Naive thymus-derived CD4-positive, alpha-beta T cell (primary cell): Measurements from ENCODE around the gene NECAB3. TPM values are rescaled to one million over a fixed set of nuclear protein-coding genes. Genes with fewer than 3 reads are reported as not detected.

Source experiments
- ATAC-seq: fragments of 150-1000 bp; cut with Tn5 transposase; 2 replicates; pipeline ENCODE4 v1.10.0; 2021; ENCODE audit warnings: mild to moderate bottlenecking, moderate library complexity
- CTCF ChIA-PET: fragments of 350-600 bp; sonication (Branson Sonifier 250); formaldehyde crosslinking; loops from one replicate; lab custom pipeline; 2021; ENCODE audit warnings: antibody characterized with exemption; lab: Charles Lee
- POLR2A ChIA-PET: fragments of 350-600 bp; sonication (Branson Sonifier 250); formaldehyde crosslinking; loops from one replicate; lab custom pipeline; 2021; ENCODE audit warnings: antibody characterized with exemption, inconsistent platforms; lab: Charles Lee
- DNase-seq, 9 donors: peaks; one replicate each; pipeline versions ENCODE4 v3.0.0 to v3.0.0-alpha.2; 2020 to 2022; ENCODE audit warnings: mixed read lengths in 1 of 9
- H3K27ac ChIP-seq: one replicate; pipeline ENCODE4 v1.7.0; 2013; ENCODE audit warnings: mild to moderate bottlenecking, low read depth, low read length, moderate library complexity
- H3K27me3 ChIP-seq, 2 donors: one replicate each; pipeline ENCODE4 v1.7.0; 2013; ENCODE audit warnings: low read length in 2 of 2, mild to moderate bottlenecking in 2 of 2, moderate library complexity in 2 of 2; ENCODE audit not compliant: control insufficient read depth in 2 of 2, insufficient read depth in 2 of 2
- H3K36me3 ChIP-seq, 3 experiments: 1 replicate in 2 of 3; 2 replicates in 1 of 3; pipeline ENCODE4 v1.7.0; 2013; ENCODE audit warnings: low read length in 3 of 3, mild to moderate bottlenecking in 3 of 3, moderate library complexity in 1 of 3; ENCODE audit not compliant: insufficient read depth in 3 of 3, control insufficient read depth in 2 of 3
- H3K4me1 ChIP-seq, 2 donors: one replicate each; pipeline ENCODE4 v1.7.0; 2013; ENCODE audit warnings: low read length in 2 of 2, mild to moderate bottlenecking in 2 of 2, moderate library complexity in 1 of 2; ENCODE audit not compliant: control insufficient read depth in 2 of 2, insufficient read depth in 2 of 2
- H3K4me3 ChIP-seq: 2 replicates; pipeline ENCODE4 v1.7.0; 2013; ENCODE audit warnings: mild to moderate bottlenecking, low read length
- H3K9me3 ChIP-seq, 3 experiments: 1 replicate in 2 of 3; 2 replicates in 1 of 3; pipeline ENCODE4 v1.7.0; 2013; ENCODE audit warnings: low read length in 3 of 3; ENCODE audit not compliant: control insufficient read depth in 2 of 3
- H3K27ac Mint-ChIP-seq, 9 donors: one replicate each; pipeline ENCODE4 v1.8.0; 2020 to 2022; ENCODE audit warnings: mixed read lengths in 9 of 9, mild to moderate bottlenecking in 8 of 9, moderate library complexity in 5 of 9, inconsistent platforms in 2 of 9
- H3K27me3 Mint-ChIP-seq, 5 donors: one replicate each; pipeline ENCODE4 v1.8.0; 2021 to 2022; ENCODE audit warnings: mixed read lengths in 5 of 5, mild to moderate bottlenecking in 1 of 5
- H3K36me3 Mint-ChIP-seq, 5 donors: one replicate each; pipeline ENCODE4 v1.8.0; 2020 to 2022; ENCODE audit warnings: mixed read lengths in 5 of 5, mild to moderate bottlenecking in 3 of 5, inconsistent platforms in 1 of 5
- H3K4me1 Mint-ChIP-seq, 7 donors: one replicate each; pipeline ENCODE4 v1.8.0; 2020 to 2022; ENCODE audit warnings: mixed read lengths in 7 of 7, mild to moderate bottlenecking in 3 of 7, inconsistent platforms in 1 of 7
- H3K4me3 Mint-ChIP-seq, 10 donors: one replicate each; pipeline ENCODE4 v1.8.0; 2020 to 2022; ENCODE audit warnings: mild to moderate bottlenecking in 10 of 10, mixed read lengths in 10 of 10, moderate library complexity in 6 of 10, inconsistent platforms in 2 of 10
- H3K9me3 Mint-ChIP-seq, 11 donors: one replicate each; pipeline ENCODE4 v1.8.0; 2020 to 2022; ENCODE audit warnings: mixed read lengths in 11 of 11, mild to moderate bottlenecking in 4 of 11, inconsistent platforms in 1 of 11, moderate library complexity in 1 of 11
- intact Hi-C, 2 donors: fragments of 100-400 bp; cut with micrococcal nuclease; formaldehyde crosslinking; loops; one replicate each; pipeline ENCODE4 v1.15.1; 2023
- polyA plus RNA-seq, 2 donors: library from polyadenylated mRNA; unstranded; fragments of 300-500 nt; fragmentation: Illumina TruSeq; gene quantifications; one replicate each; pipeline ENCODE4 v1.2.3, GENCODE V29; 2021
- total RNA-seq, 6 experiments: library from RNA in 5 of 6; stranded (reverse) in 5 of 6; gene quantifications; 1 replicate in 5 of 6; 2 replicates in 1 of 6; pipeline ENCODE4 v1.2.3 and lab custom pipeline; 2021 to 2026

The NECAB3 gene
- total and polyA plus RNA-seq, 7 experiments from 2014 or later = 2.3 to 46.8 (median 13.6) TPM

- peak overlapping the region; percentile 3 to 84 (median 41) for H3K27ac Mint-ChIP-seq
- peak overlapping the region; percentile 63 to 87 (median 79) for H3K4me3 Mint-ChIP-seq
- no peaks in the 10 kb centered on the region for H3K27me3 Mint-ChIP-seq
- H3K4me1 ChIP-seq = peaks cover 23 to 46% of the 10 kb centered on the region in 2 donors
- H3K27me3 ChIP-seq = no peaks in the 10 kb centered on the region
- DNase-seq (no peak), ATAC-seq (no peak)
- H3K9me3 ChIP-seq = no peaks in the 10 kb centered on the region
- ChIA-PET POLR2A (interaction anchor here (1.3 to 4.8 kb wide), 2 partner anchors 12 to 44 kb away, joined by 3 to 32 read pairs; partner anchors contain the start of genes C20orf144 and PXMP4), CTCF (interaction anchor here (1.0 kb wide), 1 partner anchor 8 kb away, joined by 3 read pairs; no protein-coding TSS in a partner anchor)
- peaks cover 33 to 74% (median 52%) of the 10 kb centered on the region in 7 donors for H3K4me1 Mint-ChIP-seq
- no peaks in the 10 kb centered on the region for H3K9me3 Mint-ChIP-seq
- H3K4me3 ChIP-seq = no peak overlapping the region
- no peak overlapping the region for H3K27ac ChIP-seq
- peaks cover 0 to 30% (median 0%) of the 10 kb centered on the region in 5 donors for H3K36me3 Mint-ChIP-seq
- intact Hi-C loops = no loop called here
- H3K36me3 ChIP-seq = no peaks in the 10 kb centered on the region
Observed at GRCh38 chr20:33675136-33675959, 1.1 kb upstream of the NECAB3 start.

DNA sequence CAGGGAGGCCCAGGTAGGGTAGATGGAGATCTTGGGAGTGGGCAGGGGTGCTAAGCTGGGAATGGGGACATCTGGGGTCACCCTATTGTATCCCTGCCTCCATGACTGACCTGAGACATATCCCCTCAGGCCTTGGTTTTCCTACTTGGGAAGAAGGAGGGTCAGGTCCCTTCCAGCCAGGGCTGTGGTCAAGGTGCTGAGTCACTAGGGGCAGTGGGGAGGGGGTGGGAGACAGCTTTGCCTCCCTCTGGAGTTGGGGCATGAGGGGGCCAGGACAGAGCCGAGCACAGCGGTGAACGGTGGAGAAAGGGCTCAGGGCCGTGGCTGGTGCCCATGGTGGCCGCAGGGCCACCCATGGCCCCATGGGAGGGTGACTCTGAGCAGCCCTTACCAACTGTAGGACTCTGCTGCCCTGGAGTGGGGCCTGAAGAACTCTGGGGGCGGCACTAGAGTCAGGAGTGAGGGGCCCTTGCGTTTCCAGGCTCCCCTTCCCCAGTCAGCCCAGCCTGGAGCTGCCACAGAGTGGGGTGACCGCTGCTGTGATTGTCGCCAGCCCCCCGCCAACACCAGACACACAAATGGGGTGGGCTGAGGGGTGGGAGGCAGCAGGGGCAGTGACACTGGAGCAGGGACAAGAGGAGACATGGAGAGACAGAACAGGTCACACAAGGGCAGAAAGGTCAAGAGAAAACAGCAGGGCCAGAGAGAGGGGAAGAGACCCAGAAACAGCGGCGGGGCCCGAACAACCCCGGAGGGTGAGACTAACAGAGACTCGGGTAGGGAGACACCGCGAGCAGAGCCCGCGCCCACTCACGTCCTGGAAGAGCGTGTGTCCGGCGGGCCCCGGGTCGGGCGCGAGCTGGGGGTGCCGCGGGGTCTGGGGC lies 576 bp downstream of the NECAB3 start:
- Histone ChIP-seq H3K27me3 (no peaks in the 10 kb centered on the region), H3K4me3 (peak overlapping the region; percentile 50), H3K36me3 (no peaks in the 10 kb centered on the region), H3K4me1 (peaks cover 10 to 29% of the 10 kb centered on the region in 2 donors), H3K27ac (peak overlapping the region; percentile 54), H3K9me3 (no peaks in the 10 kb centered on the region)
- DNase-seq (no peak), ATAC-seq (peak; percentile 42)
- H3K4me3 Mint-ChIP-seq = peak overlapping the region; percentile 85 to 95 (median 87)
- CTCF ChIA-PET = interaction anchor here (0.5 kb wide), 1 partner anchor 81 kb away, joined by 10 read pairs; no protein-coding TSS in a partner anchor
- intact Hi-C loops = loop anchor here (1.0 to 5.0 kb wide), 5 partner anchors 7 to 439 kb away; partner anchors contain the start of genes ACTL10 (in 1 of the 2), E2F1 (in 1 of the 2), EIF2S2 (in 1 of the 2) and PXMP4 (in 1 of the 2)
- peaks cover 24 to 64% (median 38%) of the 10 kb centered on the region in 7 donors for H3K4me1 Mint-ChIP-seq
- peak overlapping the region in 8 of 9 donors; percentile 17 to 90 (median 79) for H3K27ac Mint-ChIP-seq
- H3K27me3 Mint-ChIP-seq = no peaks in the 10 kb centered on the region
- H3K36me3 Mint-ChIP-seq = peaks cover 0 to 25% (median 0%) of the 10 kb centered on the region in 5 donors
- H3K9me3 Mint-ChIP-seq = no peaks in the 10 kb centered on the region
- POLR2A ChIA-PET = interaction anchor here (0.8 to 4.8 kb wide), 3 partner anchors 10 to 46 kb away, joined by 3 to 32 read pairs (median 3); partner anchors contain the start of genes C20orf144 and PXMP4

- no peaks in the 10 kb centered on the region for H3K9me3 Mint-ChIP-seq
- no peaks in the 10 kb centered on the region for H3K27me3 Mint-ChIP-seq
- Histone ChIP-seq H3K36me3 (no peaks in the 10 kb centered on the region), H3K4me1 (peaks cover 16 to 23% of the 10 kb centered on the region in 2 donors), H3K9me3 (no peaks in the 10 kb centered on the region), H3K27me3 (no peaks in the 10 kb centered on the region), H3K27ac (no peak overlapping the region), H3K4me3 (no peak overlapping the region)
- H3K36me3 Mint-ChIP-seq = peaks cover 0 to 25% (median 0%) of the 10 kb centered on the region in 5 donors
- ATAC-seq (no peak), DNase-seq (no peak)
- ChIA-PET POLR2A (interaction anchor here (0.8 to 4.8 kb wide), 2 partner anchors 10 to 17 kb away, joined by 3 to 32 read pairs; partner anchors contain the start of gene C20orf144), CTCF (no interaction called here)
- H3K4me1 Mint-ChIP-seq = peaks cover 20 to 65% (median 34%) of the 10 kb centered on the region in 7 donors
- peak overlapping the region; percentile 85 to 95 (median 87) for H3K4me3 Mint-ChIP-seq
- intact Hi-C loops = loop anchor here in 1 of 2 donors (5.0 kb wide), 1 partner anchor 439 kb away; the partner anchor contains the start of gene EIF2S2
- peak overlapping the region in 8 of 9 donors; percentile 41 to 90 (median 72) for H3K27ac Mint-ChIP-seq
Observed at GRCh38 chr20:33673114-33673409, 1.2 kb downstream of the NECAB3 start.

- Histone ChIP-seq H3K36me3 (no peaks in the 10 kb centered on the region), H3K4me3 (no peak overlapping the region), H3K4me1 (peaks cover 16 to 20% of the 10 kb centered on the region in 2 donors), H3K27ac (no peak overlapping the region), H3K27me3 (no peaks in the 10 kb centered on the region), H3K9me3 (no peaks in the 10 kb centered on the region)
- Mint-ChIP-seq H3K27ac (peak overlapping the region in 8 of 9 donors; percentile 41 to 90 (median 74)), H3K36me3 (peaks cover 0 to 21% (median 0%) of the 10 kb centered on the region in 5 donors), H3K4me1 (peaks cover 20 to 62% (median 31%) of the 10 kb centered on the region in 7 donors), H3K9me3 (no peaks in the 10 kb centered on the region), H3K4me3 (peak overlapping the region; percentile 40 to 95 (median 87)), H3K27me3 (no peaks in the 10 kb centered on the region)
- DNase-seq = no peak
- ChIA-PET CTCF (interaction anchor here (0.6 kb wide), 1 partner anchor 998 kb away, joined by 3 read pairs; no protein-coding TSS in a partner anchor), POLR2A (interaction anchor here (0.6 to 4.8 kb wide), 2 partner anchors 9 to 89 kb away, joined by 3 to 32 read pairs; partner anchors contain the start of gene C20orf144)
- intact Hi-C loops = loop anchor here in 1 of 2 donors (5.0 kb wide), 1 partner anchor 440 kb away; the partner anchor contains the start of gene EIF2S2
- ATAC-seq = no peak
Observed at GRCh38 chr20:33672426-33673113, 1.7 kb downstream of the NECAB3 start.

DNA sequence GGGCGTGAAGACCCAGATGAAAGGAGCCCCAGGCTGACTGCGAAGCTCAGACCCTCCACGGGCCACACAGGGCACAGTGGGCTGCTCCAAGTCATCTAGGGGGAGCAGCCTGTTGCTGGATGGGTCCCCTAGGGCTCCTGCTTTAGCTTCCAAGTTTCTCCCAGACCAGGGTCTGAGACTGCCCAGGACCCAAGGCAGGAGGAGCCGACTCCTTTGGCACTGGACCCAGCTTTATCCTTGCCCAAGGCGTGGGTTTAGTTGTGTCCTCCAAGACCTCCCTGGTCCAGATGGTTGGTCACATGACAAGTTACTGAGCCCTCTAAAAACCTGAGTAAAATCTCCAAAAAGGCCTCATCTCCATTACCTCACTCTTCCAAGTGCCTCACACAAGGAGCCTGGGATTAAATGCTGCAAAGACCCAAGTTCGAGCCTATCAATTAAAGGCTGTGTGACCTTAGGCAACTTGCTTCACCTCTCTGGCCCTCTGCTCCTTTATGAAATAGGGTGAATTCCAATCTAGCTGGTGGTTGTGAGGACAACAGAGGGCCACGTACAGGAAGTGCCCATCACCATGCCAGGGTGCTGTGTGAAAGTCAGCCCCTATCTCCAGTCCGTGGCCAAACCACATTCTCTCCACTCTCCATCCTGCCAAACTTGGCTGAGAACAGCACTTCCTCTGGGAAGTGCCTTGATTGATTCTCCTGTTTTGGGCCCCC lies 2.5 kb downstream of the NECAB3 start:
- POLR2A ChIA-PET = interaction anchor here (1.0 to 4.8 kb wide), 4 partner anchors 8 to 221 kb away, joined by 3 to 32 read pairs (median 3); partner anchors contain the start of gene C20orf144
- Mint-ChIP-seq H3K27ac (peak overlapping the region in 5 of 9 donors; percentile 31 to 76 (median 71)), H3K4me1 (peaks cover 21 to 58% (median 29%) of the 10 kb centered on the region in 7 donors), H3K9me3 (no peaks in the 10 kb centered on the region), H3K4me3 (peak overlapping the region in 4 of 10 donors; percentile 4 to 90 (median 36)), H3K36me3 (peaks cover 0 to 18% (median 0%) of the 10 kb centered on the region in 5 donors), H3K27me3 (no peaks in the 10 kb centered on the region)
- no peak for DNase-seq
- H3K27me3 ChIP-seq = no peaks in the 10 kb centered on the region
- peaks cover 16 to 20% of the 10 kb centered on the region in 2 donors for H3K4me1 ChIP-seq
- intact Hi-C loops = loop anchor here in 1 of 2 donors (5.0 kb wide), 1 partner anchor 441 kb away; the partner anchor contains the start of gene EIF2S2
- H3K36me3 ChIP-seq = no peaks in the 10 kb centered on the region
- no peak overlapping the region for H3K4me3 ChIP-seq
- no peaks in the 10 kb centered on the region for H3K9me3 ChIP-seq
- CTCF ChIA-PET = interaction anchor here (0.6 to 0.9 kb wide), 4 partner anchors 8 to 999 kb away, joined by 3 read pairs; no protein-coding TSS in a partner anchor
- H3K27ac ChIP-seq = no peak overlapping the region
- ATAC-seq = no peak
